SU-DHL-6 (cell line): ENCODE results near the gene ARHGEF3.

Source experiments
- H2AFZ ChIP-seq: fragments of 200-600 bp; sonication (generic); 2 replicates; pipeline ENCODE4 v1.6.1; 2014; ENCODE audit warnings: low read depth, mild to moderate bottlenecking, moderate library complexity, mixed read lengths, antibody characterized with exemption, low read length; ENCODE audit not compliant: severe bottlenecking
- H3F3A ChIP-seq: fragments of 200-600 bp; shearing (Covaris generic); 2 replicates; pipeline ENCODE4 v1.6.0; 2016; ENCODE audit warnings: antibody characterized with exemption, mild to moderate bottlenecking; ENCODE audit not compliant: insufficient read depth
- H3K27ac ChIP-seq: fragments of 200-600 bp; sonication (generic); 2 replicates; pipeline ENCODE4 v1.5.1; 2016; ENCODE audit warnings: low read depth, mild to moderate bottlenecking, low read length, moderate library complexity, mixed read lengths
- H3K27me3 ChIP-seq: fragments of 200-600 bp; sonication (generic), shearing (Covaris generic); 2 replicates; pipeline ENCODE4 v1.6.0; 2014; ENCODE audit warnings: mild to moderate bottlenecking, low read length
- H3K36me3 ChIP-seq: fragments of 200-600 bp; sonication (generic); 2 replicates; pipeline ENCODE4 v1.6.1; 2014; ENCODE audit warnings: mild to moderate bottlenecking, low read length, mixed read lengths
- H3K4me2 ChIP-seq: fragments of 300-600, 200-600 bp; shearing (Covaris generic), sonication (generic); 2 replicates; pipeline ENCODE4 v1.6.0; 2014; ENCODE audit warnings: low read length, low read depth, mild to moderate bottlenecking; ENCODE audit not compliant: poor library complexity, severe bottlenecking
- H3K4me3 ChIP-seq: fragments of 200-600 bp; sonication (generic); 2 replicates; pipeline ENCODE4 v1.5.1; 2014; ENCODE audit warnings: antibody characterized with exemption, low read length, mild to moderate bottlenecking, mixed read lengths; ENCODE audit not compliant: insufficient read depth, poor library complexity, severe bottlenecking
- H3K79me2 ChIP-seq: fragments of 200-600 bp; sonication (generic); 2 replicates; pipeline ENCODE4 v1.6.1; 2014; ENCODE audit warnings: mild to moderate bottlenecking, low read length, moderate library complexity; ENCODE audit not compliant: insufficient read depth
- H3K9ac ChIP-seq: fragments of 200-600 bp; sonication (generic); 2 replicates; pipeline ENCODE4 v1.7.0; 2014; ENCODE audit warnings: mild to moderate bottlenecking, low read length
- H3K9me2 ChIP-seq: fragments of 200-600 bp; sonication (generic); replicated peaks from 2 replicates; pipeline ENCODE4 v1.6.1; 2014; ENCODE audit warnings: low read length; ENCODE audit not compliant: insufficient read depth
- H3K9me3 ChIP-seq: fragments of 200-600 bp; sonication (generic); 2 replicates; pipeline ENCODE4 v1.6.1; 2014; ENCODE audit warnings: low read length, mixed read lengths; ENCODE audit not compliant: insufficient read depth
- H4K20me1 ChIP-seq: fragments of 200-600 bp; sonication (generic); 2 replicates; pipeline ENCODE4 v1.6.1; 2014; ENCODE audit warnings: low read depth, mild to moderate bottlenecking, antibody characterized with exemption, low read length, moderate library complexity, mixed read lengths
- CTCF ChIP-seq: fragments of 200-600 bp; sonication (generic); IDR thresholded peaks from one replicate; pipeline ENCODE4 v1.5.1; 2017; ENCODE audit warnings: antibody characterized with exemption, mild to moderate bottlenecking, low read length, moderate library complexity; ENCODE audit not compliant: insufficient read depth, poor library complexity, severe bottlenecking
- EZH2phosphoT487 ChIP-seq: fragments of 200-600 bp; sonication (generic), shearing (Covaris generic); conservative IDR thresholded peaks from 2 replicates; pipeline ENCODE4 v1.6.1; 2018; ENCODE audit warnings: mild to moderate bottlenecking, antibody characterized with exemption, low read length, moderate library complexity, mixed read lengths

ARHGEF3 gene

GRCh38 chr3:56681984-56682461 lies 119.7 kb downstream of the ARHGEF3 start:
- Histone ChIP-seq H3F3A (peaks cover 7% of the 10 kb centered on the region), H2AFZ (peak overlapping the region; percentile 42), H3K9me3 (peaks cover 4% of the 10 kb centered on the region; the same call in 1 of the 2 replicates), H3K9ac (peak overlapping the region; percentile 84), H3K27me3 (no peaks in the 10 kb centered on the region), H3K79me2 (peaks cover 57% of the 10 kb centered on the region), H3K4me2 (peak overlapping the region; percentile 99), H3K27ac (peak overlapping the region; percentile 84), H4K20me1 (peaks cover 17% of the 10 kb centered on the region; the same call in 1 of the 2 replicates), H3K4me3 (peak overlapping the region; percentile 81), H3K36me3 (peaks cover 24% of the 10 kb centered on the region), H3K9me2 (no peaks in the 10 kb centered on the region)
- no peak for TF ChIP-seq EZH2phosphoT487
- no peak for TF ChIP-seq CTCF

DNA sequence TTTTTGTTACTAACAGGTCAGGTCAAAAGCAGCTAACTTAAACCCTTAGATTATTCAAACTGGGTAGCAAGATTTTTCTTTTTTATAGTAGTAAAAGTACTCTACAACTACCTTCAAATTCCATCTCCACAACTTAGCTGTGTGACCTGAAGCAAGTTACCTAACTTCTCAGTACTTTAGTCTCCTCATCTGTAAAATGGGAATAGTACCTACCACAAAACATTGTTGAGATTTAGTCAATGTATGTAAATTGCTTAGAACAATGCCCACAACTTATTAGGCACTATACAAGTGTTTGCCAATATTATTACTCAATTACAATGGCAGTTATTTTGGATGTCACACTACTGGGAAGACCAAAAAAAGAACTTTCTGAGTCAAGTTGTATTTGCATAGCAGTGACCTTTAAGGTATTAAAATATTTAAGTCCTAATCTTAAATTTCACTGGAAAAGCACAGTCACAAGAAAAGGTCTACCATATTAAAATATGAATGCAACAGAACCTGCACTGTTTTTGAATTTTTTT lies 121.6 kb downstream of the ARHGEF3 start:
- H4K20me1 ChIP-seq, result peaks cover 24% of the 10 kb centered on the region; the same call in 1 of the 2 replicates
- H3K9ac ChIP-seq, result no peak overlapping the region
- TF ChIP-seq CTCF, result no peak
- no peak for TF ChIP-seq EZH2phosphoT487
- peaks cover 11% of the 10 kb centered on the region for H3F3A ChIP-seq
- H3K4me2 ChIP-seq, result peak overlapping the region; percentile 99
- peaks cover 24% of the 10 kb centered on the region for H3K36me3 ChIP-seq
- H2AFZ ChIP-seq, result no peak overlapping the region
- H3K4me3 ChIP-seq, result peak overlapping the region; percentile 81
- peaks cover 76% of the 10 kb centered on the region for H3K79me2 ChIP-seq
- no peak overlapping the region for H3K27ac ChIP-seq
- no peaks in the 10 kb centered on the region for H3K27me3 ChIP-seq
- H3K9me2 ChIP-seq, result no peaks in the 10 kb centered on the region
- H3K9me3 ChIP-seq, result peaks cover 4% of the 10 kb centered on the region; the same call in 1 of the 2 replicates
